AG10803 (cell line): ENCODE data around the gene FGF1.

Source experiments
- DNase-seq: peaks from one replicate; pipeline ENCODE4 v3.0.0; 2010; ENCODE audit warnings: low read depth
- H3K4me3 ChIP-seq: 2 replicates; pipeline ENCODE4 v1.5.1; 2011; ENCODE audit warnings: mild to moderate bottlenecking, low read length, control low read depth
- TF ChIP-seq, protein P1 (sequence below): conservative IDR thresholded peaks from 2 replicates; pipeline ENCODE4 v1.5.1; 2011; ENCODE audit warnings: mild to moderate bottlenecking, low read length, control low read depth, inconsistent platforms

FGF1 gene

DNA sequence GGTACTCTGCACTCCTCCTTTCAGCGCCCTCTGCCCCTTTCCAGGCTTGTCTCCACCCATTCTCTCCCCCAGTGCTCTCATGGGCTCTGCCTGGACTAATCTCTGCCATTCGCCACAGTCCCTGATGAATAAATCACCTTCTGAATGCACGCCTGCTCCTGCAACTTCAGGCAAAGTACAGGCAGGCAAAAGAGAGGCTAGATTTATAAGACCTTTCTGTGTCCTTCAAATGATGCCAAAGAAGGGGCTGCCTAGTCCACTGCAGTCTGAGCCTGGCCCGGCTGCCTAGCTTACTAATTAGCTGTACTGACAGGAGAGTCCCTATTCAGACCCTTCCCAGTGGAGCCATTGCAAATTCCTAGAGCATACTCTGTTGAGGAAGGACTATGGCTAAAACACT lies 7.4 kb downstream of the FGF1 start:
- TF ChIP-seq, protein P1, sequence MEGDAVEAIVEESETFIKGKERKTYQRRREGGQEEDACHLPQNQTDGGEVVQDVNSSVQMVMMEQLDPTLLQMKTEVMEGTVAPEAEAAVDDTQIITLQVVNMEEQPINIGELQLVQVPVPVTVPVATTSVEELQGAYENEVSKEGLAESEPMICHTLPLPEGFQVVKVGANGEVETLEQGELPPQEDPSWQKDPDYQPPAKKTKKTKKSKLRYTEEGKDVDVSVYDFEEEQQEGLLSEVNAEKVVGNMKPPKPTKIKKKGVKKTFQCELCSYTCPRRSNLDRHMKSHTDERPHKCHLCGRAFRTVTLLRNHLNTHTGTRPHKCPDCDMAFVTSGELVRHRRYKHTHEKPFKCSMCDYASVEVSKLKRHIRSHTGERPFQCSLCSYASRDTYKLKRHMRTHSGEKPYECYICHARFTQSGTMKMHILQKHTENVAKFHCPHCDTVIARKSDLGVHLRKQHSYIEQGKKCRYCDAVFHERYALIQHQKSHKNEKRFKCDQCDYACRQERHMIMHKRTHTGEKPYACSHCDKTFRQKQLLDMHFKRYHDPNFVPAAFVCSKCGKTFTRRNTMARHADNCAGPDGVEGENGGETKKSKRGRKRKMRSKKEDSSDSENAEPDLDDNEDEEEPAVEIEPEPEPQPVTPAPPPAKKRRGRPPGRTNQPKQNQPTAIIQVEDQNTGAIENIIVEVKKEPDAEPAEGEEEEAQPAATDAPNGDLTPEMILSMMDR: no peak
- H3K4me3 ChIP-seq: no peak overlapping the region
- no peak for DNase-seq

DNA sequence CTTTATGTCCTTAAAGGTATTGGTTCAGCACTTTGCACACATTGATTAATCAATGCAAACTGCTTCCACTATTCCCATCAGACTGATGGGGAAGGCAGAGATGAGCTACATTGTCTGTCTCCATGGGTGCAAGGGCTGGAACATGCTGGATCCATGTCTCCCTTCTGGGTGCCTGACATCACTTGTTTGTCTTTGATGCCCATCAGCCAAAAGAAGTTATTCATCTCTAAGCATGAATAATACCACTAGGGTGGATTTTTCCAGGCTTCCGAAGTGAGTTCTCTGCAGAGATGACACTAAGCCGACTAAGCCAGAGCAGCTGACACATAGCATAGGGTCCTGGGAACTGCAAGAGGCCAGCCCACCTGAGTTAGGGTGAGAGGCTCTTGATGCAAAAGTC lies 8.7 kb downstream of the FGF1 start:
- DNase-seq: no peak
- TF ChIP-seq, protein P1: no peak
- H3K4me3 ChIP-seq: no peak overlapping the region

GRCh38 chr5:142676318-142676717 lies 9.6 kb downstream of the FGF1 start:
- H3K4me3 ChIP-seq: no peak overlapping the region
- TF ChIP-seq, protein P1: no peak
- DNase-seq: no peak

- no peak overlapping the region for H3K4me3 ChIP-seq
- DNase-seq: peak; percentile 82
- TF ChIP-seq, protein P1: no peak
Observed at GRCh38 chr5:142674531-142675469, 11.1 kb downstream of the FGF1 start.

GRCh38 chr5:142671801-142672200 lies 14.1 kb downstream of the FGF1 start:
- TF ChIP-seq, protein P1: no peak
- DNase-seq: peak; percentile 87
- H3K4me3 ChIP-seq: peak overlapping the region; percentile 2; the same call in 1 of the 2 replicates

DNA sequence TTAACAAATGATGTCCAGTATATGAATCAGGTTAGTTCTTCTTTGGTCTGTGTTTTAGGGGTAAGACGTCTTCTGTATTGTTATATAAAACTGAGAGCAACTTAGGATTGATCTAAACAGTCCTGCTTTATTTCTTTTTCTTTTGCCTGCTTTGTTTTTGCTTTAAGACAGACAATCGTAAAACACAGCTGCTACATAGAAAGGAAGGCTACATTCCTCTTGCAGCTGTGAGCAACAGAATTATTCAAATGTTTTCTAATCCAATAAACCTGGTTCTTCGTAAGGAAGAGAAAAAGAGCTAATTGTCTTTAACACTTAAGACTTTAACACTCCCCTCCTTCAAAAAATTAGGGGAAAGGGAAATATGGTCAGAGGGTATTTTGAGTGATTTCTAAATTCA lies 14.6 kb downstream of the FGF1 start:
- no peak overlapping the region; the same call in 1 of the 2 replicates for H3K4me3 ChIP-seq
- DNase-seq: peak; percentile 50
- TF ChIP-seq, protein P1: no peak

GRCh38 chr5:142670804-142671203 lies 15.1 kb downstream of the FGF1 start:
- DNase-seq: peak; percentile 57
- TF ChIP-seq, protein P1: no peak
- H3K4me3 ChIP-seq: no peak overlapping the region
